K562 (cell line): ENCODE measurements around the gene SPDL1. TPM values are rescaled to one million over a fixed set of nuclear protein-coding genes. Genes with fewer than 3 reads are reported as not detected.

Experiments used
- ATAC-seq: fragments of 200-7000 bp; cut with Tn5 transposase; 3 replicates; pipeline ENCODE4 v1.9.1; 2020; ENCODE audit warnings: moderate library complexity
- BruUV-seq: library from RNA; stranded (reverse); fragments of 400-500 nt; replicated peaks from 2 replicates; lab custom pipeline; 2021; lab: Mats Ljungman, UMichigan
- CTCF ChIA-PET: fragments of 300-600 bp; formaldehyde crosslinking; extraction: SDS; loops from one replicate; lab custom pipeline; 2021; ENCODE audit warnings: low intra/inter-chr PET ratio; lab: Yijun Ruan, JAX
- POLR2A ChIA-PET: fragments of 300-600, 350-650 bp; sonication (Branson Sonifier 250); formaldehyde crosslinking; extraction: SDS; loops from one replicate; lab custom pipeline; 2021; ENCODE audit warnings: antibody characterized with exemption, inconsistent platforms; lab: Yijun Ruan, JAX
- DNase-seq, 4 experiments: peaks; one replicate each; pipeline versions ENCODE4 v3.0.0 to v3.0.0-alpha.2; 2011 to 2018; ENCODE audit warnings: low spot score in 3 of 4, mixed read lengths in 3 of 4; ENCODE audit errors: extremely low read depth in 1 of 4
- FAIRE-seq: peaks from 2 replicates; lab custom pipeline; 2011; peaks lifted over from hg19 to GRCh38; lab: Jason Lieb, UNC
- H2AFZ ChIP-seq: 2 replicates; pipeline ENCODE4 v1.6.0; 2011; ENCODE audit warnings: low read depth, low read length, control low read depth, inconsistent platforms
- H3K27ac ChIP-seq: fragments of 200-600 bp; 3 replicates; pipeline ENCODE4 v1.8.0; 2011; ENCODE audit warnings: low read depth, mild to moderate bottlenecking, control low read depth, inconsistent platforms, low read length, moderate library complexity, mixed read lengths; ENCODE audit errors: extremely low read depth
- H3K27me3 ChIP-seq, 2 experiments: fragments of 300-600 bp in 1 of 2; 2 replicates in 1 of 2; 3 replicates in 1 of 2; pipeline versions ENCODE4 v1.6.0 to v1.8.0; 2011; ENCODE audit warnings: inconsistent platforms in 2 of 2, low read length in 2 of 2, mild to moderate bottlenecking in 1 of 2, mixed read lengths in 1 of 2, moderate library complexity in 1 of 2; ENCODE audit not compliant: control insufficient read depth in 2 of 2, insufficient read depth in 2 of 2
- H3K36me3 ChIP-seq: fragments of 300-600 bp; 3 replicates; pipeline ENCODE4 v1.8.0; 2011; ENCODE audit warnings: mild to moderate bottlenecking, low read length, inconsistent platforms; ENCODE audit not compliant: control insufficient read depth, insufficient read depth
- H3K4me1 ChIP-seq, 2 experiments: fragments of 200-600 bp in 1 of 2; replicated peaks in 1 of 2; 2 replicates in 1 of 2; 3 replicates in 1 of 2; pipeline versions ENCODE4 v1.5.1 to v1.8.0; 2011; ENCODE audit warnings: inconsistent platforms in 2 of 2, low read length in 2 of 2, mild to moderate bottlenecking in 1 of 2, mixed read lengths in 1 of 2, moderate library complexity in 1 of 2; ENCODE audit not compliant: control insufficient read depth in 2 of 2, insufficient read depth in 2 of 2
- H3K4me2 ChIP-seq: 2 replicates; pipeline ENCODE4 v1.6.1; 2011; ENCODE audit warnings: low read length, control low read depth, inconsistent platforms, mixed read lengths; ENCODE audit not compliant: insufficient read depth
- H3K4me3 ChIP-seq: fragments of 200-600 bp; sonication (generic), shearing (Covaris generic); 2 replicates; pipeline ENCODE4 v1.5.1; 2016; ENCODE audit warnings: control low read depth, inconsistent platforms
- H3K79me2 ChIP-seq: fragments of 200-600 bp; 3 replicates; pipeline ENCODE4 v1.8.0; 2011; ENCODE audit warnings: low read length, inconsistent platforms; ENCODE audit not compliant: control insufficient read depth, insufficient read depth
- H3K9ac ChIP-seq, 2 experiments: 2 replicates each; pipeline versions ENCODE4 v1.6.0 to v1.6.1; 2011; ENCODE audit warnings: low read depth in 2 of 2, low read length in 2 of 2, control low read depth in 1 of 2, inconsistent platforms in 1 of 2, mild to moderate bottlenecking in 1 of 2, mixed read lengths in 1 of 2; ENCODE audit not compliant: insufficient read depth in 1 of 2
- H3K9me1 ChIP-seq: one replicate; pipeline ENCODE4 v1.6.0; 2011; ENCODE audit warnings: inconsistent platforms, mild to moderate bottlenecking, low read length, moderate library complexity; ENCODE audit not compliant: control insufficient read depth, insufficient read depth
- H3K9me3 ChIP-seq: replicated peaks from 2 replicates; pipeline ENCODE4 v1.5.1; 2011; ENCODE audit warnings: low read depth, low read length, inconsistent platforms; ENCODE audit not compliant: control insufficient read depth, insufficient read depth
- H4K20me1 ChIP-seq: replicated peaks from 2 replicates; pipeline ENCODE4 v1.6.1; 2011; ENCODE audit warnings: low read length, inconsistent platforms, mixed read lengths; ENCODE audit not compliant: control insufficient read depth, insufficient read depth
- ARID3B ChIP-seq: fragments of 250-450 bp; sonication (Bioruptor Pico); IDR thresholded peaks from 2 replicates; pipeline ENCODE4 v1.4.0; 2020; ENCODE audit warnings: borderline replicate concordance
- MAFG ChIP-seq: fragments of 450-650 bp; conservative IDR thresholded peaks from 2 replicates; pipeline ENCODE4 v1.6.1; 2016; ENCODE audit warnings: missing genetic modification characterization, missing compliant biosample characterization
- NR1H2 ChIP-seq: sonication (generic); formaldehyde crosslinking; IDR thresholded peaks from 2 replicates; pipeline ENCODE4 v1.4.0; 2020; ENCODE audit warnings: mild to moderate bottlenecking, missing genetic modification reagents
- SRF ChIP-seq, 2 experiments: fragments of 250-450, 450-650 bp in 1 of 2; sonication (Bioruptor Pico) in 1 of 2; sonication (generic) in 1 of 2; formaldehyde crosslinking; IDR thresholded peaks; 2 replicates each; pipeline versions ENCODE4 v1.5.0 to v1.5.1; 2020 to 2022; ENCODE audit warnings: mild to moderate bottlenecking in 1 of 2, missing genetic modification reagents in 1 of 2
- WGBS: fragments of 100-300 bp; shearing (Covaris generic); methylation state at CpG from one replicate; pipeline ENCODE4 v1.1.6; 2016; ENCODE audit warnings: low coverage, mixed read lengths; ENCODE audit not compliant: insufficient coverage; ENCODE audit errors: missing lambda C conversion rate; 5-methylcytosine and 5-hydroxymethylcytosine counted together
- in situ Hi-C: fragments of 300-500 bp; cut with MboI; formaldehyde crosslinking; loops from 4 replicates; pipeline ENCODE4 v1.15.0; 2018; ENCODE audit warnings: inconsistent platforms, mixed read lengths
- intact Hi-C: fragments of 100-400 bp; cut with micrococcal nuclease; formaldehyde crosslinking; loops from 2 replicates; pipeline ENCODE4 v1.14.2; 2022
- polyA plus RNA-seq, 8 experiments: library from polyadenylated mRNA; depleted of rRNA in 4 of 8; stranded (reverse) in 5 of 8; unstranded in 3 of 8; fragments of >200 nt; fragmentation: Nextera tagmentation in 2 of 8; fragmentation: Illumina TruSeq in 1 of 8; extraction: Ambion mirVana in 2 of 8; extraction: Trizol in 1 of 8; gene quantifications; 2 replicates each; pipeline versions ENCODE4 v1.2.1 to v1.2.3, GENCODE V29; 2011 to 2014; ENCODE audit warnings: inconsistent platforms in 1 of 8, missing spikeins in 1 of 8
- total RNA-seq, 7 experiments: library from RNA; depleted of rRNA in 6 of 7; stranded (reverse); fragments of >200 nt in 6 of 7; fragmentation: Illumina TruSeq in 2 of 7; extraction: Trizol in 2 of 7; gene quantifications; 2 replicates each; pipeline versions ENCODE4 v1.2.1 to v1.2.3, GENCODE V29; 2011 to 2021; ENCODE audit warnings: low replicate concordance in 1 of 7
- TF ChIP-seq, protein P1 (sequence below): fragments of 450-650 bp; IDR thresholded peaks from 2 replicates; pipeline ENCODE4 v1.7.1; 2018; ENCODE audit warnings: mild to moderate bottlenecking, low read depth; ENCODE audit not compliant: partially characterized antibody
- TF ChIP-seq, protein P2 (sequence below): fragments of 450-650 bp; IDR thresholded peaks from 2 replicates; pipeline ENCODE4 v1.6.1; 2016; ENCODE audit warnings: mild to moderate bottlenecking, moderate library complexity

The SPDL1 gene
- total and polyA plus RNA-seq, 9 of the 15 experiments (the other 6 are each of a cell fraction or from before 2014, with no cell fraction given): 32.4 to 59.6 (median 49.0) TPM

- intact Hi-C loops: no loop called here
- TF ChIP-seq, protein P1, sequence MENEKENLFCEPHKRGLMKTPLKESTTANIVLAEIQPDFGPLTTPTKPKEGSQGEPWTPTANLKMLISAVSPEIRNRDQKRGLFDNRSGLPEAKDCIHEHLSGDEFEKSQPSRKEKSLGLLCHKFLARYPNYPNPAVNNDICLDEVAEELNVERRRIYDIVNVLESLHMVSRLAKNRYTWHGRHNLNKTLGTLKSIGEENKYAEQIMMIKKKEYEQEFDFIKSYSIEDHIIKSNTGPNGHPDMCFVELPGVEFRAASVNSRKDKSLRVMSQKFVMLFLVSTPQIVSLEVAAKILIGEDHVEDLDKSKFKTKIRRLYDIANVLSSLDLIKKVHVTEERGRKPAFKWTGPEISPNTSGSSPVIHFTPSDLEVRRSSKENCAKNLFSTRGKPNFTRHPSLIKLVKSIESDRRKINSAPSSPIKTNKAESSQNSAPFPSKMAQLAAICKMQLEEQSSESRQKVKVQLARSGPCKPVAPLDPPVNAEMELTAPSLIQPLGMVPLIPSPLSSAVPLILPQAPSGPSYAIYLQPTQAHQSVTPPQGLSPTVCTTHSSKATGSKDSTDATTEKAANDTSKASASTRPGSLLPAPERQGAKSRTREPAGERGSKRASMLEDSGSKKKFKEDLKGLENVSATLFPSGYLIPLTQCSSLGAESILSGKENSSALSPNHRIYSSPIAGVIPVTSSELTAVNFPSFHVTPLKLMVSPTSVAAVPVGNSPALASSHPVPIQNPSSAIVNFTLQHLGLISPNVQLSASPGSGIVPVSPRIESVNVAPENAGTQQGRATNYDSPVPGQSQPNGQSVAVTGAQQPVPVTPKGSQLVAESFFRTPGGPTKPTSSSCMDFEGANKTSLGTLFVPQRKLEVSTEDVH: no peak
- TF ChIP-seq MAFG (tag): no peak
- TF ChIP-seq SRF (CRISPR knock-in tag; IDR thresholded peaks at IDR 0.05): no peak
- TF ChIP-seq, protein P2, sequence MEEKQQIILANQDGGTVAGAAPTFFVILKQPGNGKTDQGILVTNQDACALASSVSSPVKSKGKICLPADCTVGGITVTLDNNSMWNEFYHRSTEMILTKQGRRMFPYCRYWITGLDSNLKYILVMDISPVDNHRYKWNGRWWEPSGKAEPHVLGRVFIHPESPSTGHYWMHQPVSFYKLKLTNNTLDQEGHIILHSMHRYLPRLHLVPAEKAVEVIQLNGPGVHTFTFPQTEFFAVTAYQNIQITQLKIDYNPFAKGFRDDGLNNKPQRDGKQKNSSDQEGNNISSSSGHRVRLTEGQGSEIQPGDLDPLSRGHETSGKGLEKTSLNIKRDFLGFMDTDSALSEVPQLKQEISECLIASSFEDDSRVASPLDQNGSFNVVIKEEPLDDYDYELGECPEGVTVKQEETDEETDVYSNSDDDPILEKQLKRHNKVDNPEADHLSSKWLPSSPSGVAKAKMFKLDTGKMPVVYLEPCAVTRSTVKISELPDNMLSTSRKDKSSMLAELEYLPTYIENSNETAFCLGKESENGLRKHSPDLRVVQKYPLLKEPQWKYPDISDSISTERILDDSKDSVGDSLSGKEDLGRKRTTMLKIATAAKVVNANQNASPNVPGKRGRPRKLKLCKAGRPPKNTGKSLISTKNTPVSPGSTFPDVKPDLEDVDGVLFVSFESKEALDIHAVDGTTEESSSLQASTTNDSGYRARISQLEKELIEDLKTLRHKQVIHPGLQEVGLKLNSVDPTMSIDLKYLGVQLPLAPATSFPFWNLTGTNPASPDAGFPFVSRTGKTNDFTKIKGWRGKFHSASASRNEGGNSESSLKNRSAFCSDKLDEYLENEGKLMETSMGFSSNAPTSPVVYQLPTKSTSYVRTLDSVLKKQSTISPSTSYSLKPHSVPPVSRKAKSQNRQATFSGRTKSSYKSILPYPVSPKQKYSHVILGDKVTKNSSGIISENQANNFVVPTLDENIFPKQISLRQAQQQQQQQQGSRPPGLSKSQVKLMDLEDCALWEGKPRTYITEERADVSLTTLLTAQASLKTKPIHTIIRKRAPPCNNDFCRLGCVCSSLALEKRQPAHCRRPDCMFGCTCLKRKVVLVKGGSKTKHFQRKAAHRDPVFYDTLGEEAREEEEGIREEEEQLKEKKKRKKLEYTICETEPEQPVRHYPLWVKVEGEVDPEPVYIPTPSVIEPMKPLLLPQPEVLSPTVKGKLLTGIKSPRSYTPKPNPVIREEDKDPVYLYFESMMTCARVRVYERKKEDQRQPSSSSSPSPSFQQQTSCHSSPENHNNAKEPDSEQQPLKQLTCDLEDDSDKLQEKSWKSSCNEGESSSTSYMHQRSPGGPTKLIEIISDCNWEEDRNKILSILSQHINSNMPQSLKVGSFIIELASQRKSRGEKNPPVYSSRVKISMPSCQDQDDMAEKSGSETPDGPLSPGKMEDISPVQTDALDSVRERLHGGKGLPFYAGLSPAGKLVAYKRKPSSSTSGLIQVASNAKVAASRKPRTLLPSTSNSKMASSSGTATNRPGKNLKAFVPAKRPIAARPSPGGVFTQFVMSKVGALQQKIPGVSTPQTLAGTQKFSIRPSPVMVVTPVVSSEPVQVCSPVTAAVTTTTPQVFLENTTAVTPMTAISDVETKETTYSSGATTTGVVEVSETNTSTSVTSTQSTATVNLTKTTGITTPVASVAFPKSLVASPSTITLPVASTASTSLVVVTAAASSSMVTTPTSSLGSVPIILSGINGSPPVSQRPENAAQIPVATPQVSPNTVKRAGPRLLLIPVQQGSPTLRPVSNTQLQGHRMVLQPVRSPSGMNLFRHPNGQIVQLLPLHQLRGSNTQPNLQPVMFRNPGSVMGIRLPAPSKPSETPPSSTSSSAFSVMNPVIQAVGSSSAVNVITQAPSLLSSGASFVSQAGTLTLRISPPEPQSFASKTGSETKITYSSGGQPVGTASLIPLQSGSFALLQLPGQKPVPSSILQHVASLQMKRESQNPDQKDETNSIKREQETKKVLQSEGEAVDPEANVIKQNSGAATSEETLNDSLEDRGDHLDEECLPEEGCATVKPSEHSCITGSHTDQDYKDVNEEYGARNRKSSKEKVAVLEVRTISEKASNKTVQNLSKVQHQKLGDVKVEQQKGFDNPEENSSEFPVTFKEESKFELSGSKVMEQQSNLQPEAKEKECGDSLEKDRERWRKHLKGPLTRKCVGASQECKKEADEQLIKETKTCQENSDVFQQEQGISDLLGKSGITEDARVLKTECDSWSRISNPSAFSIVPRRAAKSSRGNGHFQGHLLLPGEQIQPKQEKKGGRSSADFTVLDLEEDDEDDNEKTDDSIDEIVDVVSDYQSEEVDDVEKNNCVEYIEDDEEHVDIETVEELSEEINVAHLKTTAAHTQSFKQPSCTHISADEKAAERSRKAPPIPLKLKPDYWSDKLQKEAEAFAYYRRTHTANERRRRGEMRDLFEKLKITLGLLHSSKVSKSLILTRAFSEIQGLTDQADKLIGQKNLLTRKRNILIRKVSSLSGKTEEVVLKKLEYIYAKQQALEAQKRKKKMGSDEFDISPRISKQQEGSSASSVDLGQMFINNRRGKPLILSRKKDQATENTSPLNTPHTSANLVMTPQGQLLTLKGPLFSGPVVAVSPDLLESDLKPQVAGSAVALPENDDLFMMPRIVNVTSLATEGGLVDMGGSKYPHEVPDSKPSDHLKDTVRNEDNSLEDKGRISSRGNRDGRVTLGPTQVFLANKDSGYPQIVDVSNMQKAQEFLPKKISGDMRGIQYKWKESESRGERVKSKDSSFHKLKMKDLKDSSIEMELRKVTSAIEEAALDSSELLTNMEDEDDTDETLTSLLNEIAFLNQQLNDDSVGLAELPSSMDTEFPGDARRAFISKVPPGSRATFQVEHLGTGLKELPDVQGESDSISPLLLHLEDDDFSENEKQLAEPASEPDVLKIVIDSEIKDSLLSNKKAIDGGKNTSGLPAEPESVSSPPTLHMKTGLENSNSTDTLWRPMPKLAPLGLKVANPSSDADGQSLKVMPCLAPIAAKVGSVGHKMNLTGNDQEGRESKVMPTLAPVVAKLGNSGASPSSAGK: no peak
- no peak for TF ChIP-seq NR1H2 (CRISPR knock-in tag)
- no peak for TF ChIP-seq ARID3B
Measured at GRCh38 chr5:169571355-169571754, 12.2 kb upstream of the SPDL1 start.

More at GRCh38 chr5:169571355-169571754, 12.2 kb upstream of the SPDL1 start:
- Histone ChIP-seq H3K27me3 (peaks cover 0 to 2% of the 10 kb centered on the region in 2 experiments; a peak in 1 of 5 replicates), H2AFZ (no peak overlapping the region), H3K4me2 (no peak overlapping the region), H3K9ac (no peak overlapping the region), H3K27ac (no peak overlapping the region), H3K9me1 (no peaks in the 10 kb centered on the region), H4K20me1 (no peaks in the 10 kb centered on the region), H3K79me2 (no peaks in the 10 kb centered on the region), H3K4me3 (no peak overlapping the region), H3K9me3 (no peaks in the 10 kb centered on the region), H3K36me3 (no peaks in the 10 kb centered on the region), H3K4me1 (no peaks in the 10 kb centered on the region)
- FAIRE-seq (no peak), ATAC-seq (no peak), DNase-seq (no peak)
- POLR2A ChIA-PET: no interaction called here
- BruUV-seq: no TSS peak
- CTCF ChIA-PET: no interaction called here
- in situ Hi-C loops: no loop called here
- 0% methylated on average over 5 of the region's 5 CpGs for WGBS
